HEK293T (cell line): ENCODE results near the gene SNAI1.

Experiments used
- CTCF ChIA-PET: fragments of 350-600 bp; formaldehyde crosslinking; extraction: SDS; loops from one replicate; lab custom pipeline; 2021; ENCODE audit warnings: antibody characterized with exemption, inconsistent platforms; lab: Yijun Ruan, JAX
- POLR2A ChIA-PET: fragments of 350-600 bp; formaldehyde crosslinking; extraction: SDS; loops from one replicate; lab custom pipeline; 2020; ENCODE audit warnings: antibody characterized with exemption, inconsistent platforms; lab: Yijun Ruan, JAX
- DNase-seq: peaks from one replicate; pipeline ENCODE4 v3.0.0; 2012; ENCODE audit warnings: mixed read lengths; ENCODE audit errors: extremely low spot score
- ARNT ChIP-seq: fragments of 450-650 bp; IDR thresholded peaks from 2 replicates; pipeline ENCODE4 v1.6.1; 2017; ENCODE audit warnings: mild to moderate bottlenecking
- BHLHE40 ChIP-seq: fragments of 450-650 bp; IDR thresholded peaks from 2 replicates; pipeline ENCODE4 v1.6.1; 2016; ENCODE audit warnings: mild to moderate bottlenecking, moderate library complexity, borderline replicate concordance
- CTBP1 ChIP-seq: fragments of 450-650 bp; IDR thresholded peaks from 2 replicates; pipeline ENCODE4 v1.6.1; 2016; ENCODE audit warnings: borderline replicate concordance
- ELF4 ChIP-seq: fragments of 450-650 bp; IDR thresholded peaks from 2 replicates; pipeline ENCODE4 v1.6.1; 2017; ENCODE audit warnings: antibody characterized with exemption
- FOXA1 ChIP-seq: fragments of 450-650 bp; IDR thresholded peaks from 2 replicates; pipeline ENCODE4 v1.6.1; 2016; ENCODE audit warnings: mild to moderate bottlenecking
- FOXK2 ChIP-seq: fragments of 450-650 bp; IDR thresholded peaks from 2 replicates; pipeline ENCODE4 v1.6.1; 2016; ENCODE audit warnings: mild to moderate bottlenecking
- FOXM1 ChIP-seq: fragments of 450-650 bp; IDR thresholded peaks from 2 replicates; pipeline ENCODE4 v1.6.1; 2017; ENCODE audit warnings: mild to moderate bottlenecking, borderline replicate concordance
- HDGF ChIP-seq: fragments of 450-650 bp; IDR thresholded peaks from 2 replicates; pipeline ENCODE4 v1.6.1; 2017; ENCODE audit warnings: antibody characterized with exemption, borderline replicate concordance
- L3MBTL2 ChIP-seq: fragments of 450-650 bp; conservative IDR thresholded peaks from 2 replicates; pipeline ENCODE4 v1.6.1; 2016; ENCODE audit warnings: mild to moderate bottlenecking
- LEF1 ChIP-seq: fragments of 450-650 bp; IDR thresholded peaks from 2 replicates; pipeline ENCODE4 v1.6.1; 2017; ENCODE audit warnings: mild to moderate bottlenecking, borderline replicate concordance
- NFRKB ChIP-seq: fragments of 450-650 bp; IDR thresholded peaks from 2 replicates; pipeline ENCODE4 v1.6.1; 2016; ENCODE audit warnings: mild to moderate bottlenecking, moderate library complexity
- PKNOX1 ChIP-seq: fragments of 450-650 bp; IDR thresholded peaks from 2 replicates; pipeline ENCODE4 v1.6.1; 2016
- SP1 ChIP-seq: fragments of 450-650 bp; IDR thresholded peaks from 2 replicates; pipeline ENCODE4 v1.6.1; 2017
- SUZ12 ChIP-seq: fragments of 450-650 bp; IDR thresholded peaks from 2 replicates; pipeline ENCODE4 v1.6.1; 2016; ENCODE audit warnings: mild to moderate bottlenecking
- TARDBP ChIP-seq: fragments of 450-650 bp; IDR thresholded peaks from 2 replicates; pipeline ENCODE4 v1.6.1; 2016
- ZNF384 ChIP-seq: fragments of 450-650 bp; IDR thresholded peaks from 2 replicates; pipeline ENCODE4 v1.6.1; 2016

Gene SNAI1

DNA sequence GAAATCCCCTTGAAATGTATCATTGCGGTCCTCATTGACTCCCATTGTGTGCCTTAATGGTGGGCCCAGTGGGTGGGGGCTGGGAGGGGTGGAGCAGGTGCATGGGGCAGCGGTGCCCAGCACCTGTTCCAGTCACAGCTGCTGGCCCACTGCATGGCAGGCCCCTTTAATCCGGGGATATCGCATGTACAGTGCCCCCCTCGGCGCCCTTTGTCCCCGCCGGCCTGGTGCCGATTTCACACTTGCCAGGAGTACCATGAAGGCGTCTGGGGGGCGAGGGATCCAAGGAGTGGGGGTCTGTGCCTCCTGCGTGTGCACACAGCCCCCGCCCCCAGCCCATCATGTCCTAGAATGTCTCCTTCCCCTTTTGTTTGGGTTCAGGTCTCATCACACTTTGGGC, 2.8 kb downstream of the SNAI1 start:
- TF ChIP-seq TARDBP (no peak), CTBP1 (no peak), SUZ12 (no peak), ELF4 (no peak), PKNOX1 (no peak), LEF1 (no peak), SP1 (no peak)
- ChIA-PET POLR2A (no interaction called here), CTCF (no interaction called here)
- DNase-seq = no peak

- CTCF ChIA-PET = no interaction called here
These were observed 3.3 kb downstream of the SNAI1 start for GRCh38 chr20:49986049-49986448.

GRCh38 chr20:49987015-49987867, 4.5 kb downstream of the SNAI1 start:
- TF ChIP-seq L3MBTL2 (no peak), ZNF384 (no peak), LEF1 (no peak), TARDBP (no peak), FOXA1 (no peak), SUZ12 (no peak), FOXK2 (no peak)
- CTCF ChIA-PET = interaction anchor here (0.5 to 1.0 kb wide), 3 partner anchors 60 to 944 kb away, joined by 3 read pairs; partner anchors contain the start of gene ADNP
- DNase-seq = no peak
- POLR2A ChIA-PET = no interaction called here

More at GRCh38 chr20:49986049-49986448, 3.3 kb downstream of the SNAI1 start:
- TF ChIP-seq L3MBTL2 (no peak), HDGF (no peak), ELF4 (no peak), BHLHE40 (no peak), SP1 (no peak), TARDBP (no peak), ZNF384 (no peak), FOXK2 (no peak), LEF1 (no peak), CTBP1 (no peak), FOXM1 (no peak), PKNOX1 (no peak)
- POLR2A ChIA-PET = no interaction called here
- DNase-seq = no peak

- POLR2A ChIA-PET = interaction anchor here (0.6 kb wide), 1 partner anchor 128 kb away, joined by 3 read pairs; no protein-coding TSS in a partner anchor
- DNase-seq = no peak
- TF ChIP-seq LEF1 (no peak), ELF4 (no peak), FOXA1 (no peak), SUZ12 (no peak), ARNT (no peak), SP1 (no peak), TARDBP (no peak), HDGF (no peak), ZNF384 (no peak), FOXK2 (no peak), CTBP1 (no peak), L3MBTL2 (no peak), NFRKB (no peak), FOXM1 (no peak), PKNOX1 (no peak), BHLHE40 (no peak)
- CTCF ChIA-PET = interaction anchor here (0.8 to 1.4 kb wide), 3 partner anchors 9 to 118 kb away, joined by 3 to 8 read pairs (median 3); no protein-coding TSS in a partner anchor
These were observed 5.3 kb downstream of the SNAI1 start for GRCh38 chr20:49987868-49988690.

- ChIA-PET POLR2A (no interaction called here), CTCF (interaction anchor here (0.7 to 1.4 kb wide), 3 partner anchors 8 to 82 kb away, joined by 3 to 8 read pairs (median 3); no protein-coding TSS in a partner anchor)
- DNase-seq = no peak
- no peak for TF ChIP-seq TARDBP
- TF ChIP-seq ZNF384 = no peak
- TF ChIP-seq ARNT = no peak
- no peak for TF ChIP-seq NFRKB
- TF ChIP-seq HDGF = no peak
- no peak for TF ChIP-seq FOXA1
- no peak for TF ChIP-seq LEF1
- TF ChIP-seq ELF4 = no peak
- no peak for TF ChIP-seq SP1
- no peak for TF ChIP-seq CTBP1
- no peak for TF ChIP-seq PKNOX1
- TF ChIP-seq FOXK2 = no peak
- no peak for TF ChIP-seq L3MBTL2
- no peak for TF ChIP-seq FOXM1
- no peak for TF ChIP-seq SUZ12
These were observed 6.7 kb downstream of the SNAI1 start for GRCh38 chr20:49989234-49990065.
